Dermis microvascular lymphatic vessel endothelial cell (primary cell): ENCODE results near the gene LGR6. TPM values are rescaled to one million over a fixed set of nuclear protein-coding genes. Genes with fewer than 3 reads are reported as not detected.

Experiments
- DNase-seq, 2 donors: peaks; one replicate each; pipeline versions ENCODE4 v3.0.0 to v3.0.0-alpha.2; 2010; ENCODE audit warnings: low read depth in 2 of 2
- total RNA-seq: library from RNA; depleted of rRNA; stranded (reverse); fragments of >200 nt; gene quantifications from 2 replicates; pipeline ENCODE4 v1.2.1, GENCODE V29; 2014

Gene LGR6
- total RNA-seq, 1 donor from 2014 or later = not detected

DNA sequence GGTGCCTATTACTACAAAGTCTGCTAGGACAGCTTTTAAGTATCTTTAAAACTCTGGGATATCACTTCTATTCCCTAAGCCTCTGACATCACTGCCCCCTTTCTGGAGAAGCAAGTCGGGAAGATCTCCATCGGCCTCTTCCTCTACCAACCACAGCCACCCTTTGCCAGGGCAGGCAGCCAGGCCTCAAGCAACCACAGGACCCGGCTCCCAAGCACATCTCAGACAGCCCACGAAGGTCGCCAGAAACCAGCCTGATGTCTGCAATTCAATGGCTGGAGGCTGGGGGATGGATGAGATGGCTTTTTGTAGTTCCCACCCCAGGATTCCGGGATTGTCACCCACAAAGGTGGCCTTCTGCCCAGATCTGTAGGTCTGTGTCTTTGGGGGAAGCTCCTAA lies 70.7 kb downstream of the LGR6 start:
- DNase-seq = no peak

DNA sequence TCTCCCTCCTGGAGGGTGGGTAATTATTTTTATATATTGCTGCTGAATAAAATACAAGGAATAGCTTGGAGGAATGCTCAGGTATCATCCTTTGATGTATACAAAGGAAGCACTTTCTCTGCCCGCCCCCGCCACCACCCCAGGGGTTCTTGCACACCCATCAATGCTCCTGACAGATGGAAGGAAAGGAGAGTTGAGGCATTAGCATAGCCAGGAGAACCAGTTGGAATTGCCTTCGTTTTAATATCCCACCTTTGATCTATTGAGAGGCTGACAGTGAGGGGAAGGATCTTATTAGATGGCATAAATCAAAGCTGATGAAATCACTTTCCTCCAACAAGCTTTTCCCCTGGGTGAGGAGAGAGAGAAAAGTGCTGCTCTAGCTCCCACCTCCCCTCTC lies 71.1 kb downstream of the LGR6 start:
- no peak for DNase-seq

DNA sequence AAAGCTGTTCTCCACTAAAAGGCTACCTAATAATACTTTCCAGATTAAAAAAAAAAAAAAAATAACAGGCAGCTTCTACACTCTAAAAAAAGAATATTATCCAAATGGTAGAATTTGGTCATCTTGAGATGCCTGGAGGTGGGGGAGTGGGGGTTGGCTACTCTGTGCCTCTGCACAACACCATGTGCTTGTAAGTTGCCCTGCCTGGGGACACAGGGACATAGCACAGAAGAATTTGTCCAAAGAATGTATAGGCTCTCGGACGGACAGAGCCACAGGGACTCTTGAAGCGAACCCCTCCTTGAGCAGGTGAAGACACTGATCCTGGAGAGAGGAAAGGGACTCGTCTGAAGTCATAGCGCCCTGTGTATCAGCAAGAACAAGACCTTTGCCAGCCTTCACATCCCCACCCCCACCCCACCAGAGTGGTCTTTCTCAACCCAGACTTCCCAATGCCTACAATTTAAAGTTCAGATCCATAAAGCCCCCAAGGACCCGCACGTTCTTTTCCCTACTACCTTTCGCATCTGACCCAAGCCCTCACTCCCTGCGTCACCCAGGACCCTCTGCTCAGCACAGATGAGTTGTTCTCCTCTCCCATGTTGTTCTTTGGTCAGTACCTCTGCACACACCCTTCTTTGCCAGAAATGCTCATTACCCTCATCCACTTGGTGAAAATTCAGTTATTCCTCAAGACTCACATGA lies 72.6 kb downstream of the LGR6 start:
- DNase-seq = no peak

DNA sequence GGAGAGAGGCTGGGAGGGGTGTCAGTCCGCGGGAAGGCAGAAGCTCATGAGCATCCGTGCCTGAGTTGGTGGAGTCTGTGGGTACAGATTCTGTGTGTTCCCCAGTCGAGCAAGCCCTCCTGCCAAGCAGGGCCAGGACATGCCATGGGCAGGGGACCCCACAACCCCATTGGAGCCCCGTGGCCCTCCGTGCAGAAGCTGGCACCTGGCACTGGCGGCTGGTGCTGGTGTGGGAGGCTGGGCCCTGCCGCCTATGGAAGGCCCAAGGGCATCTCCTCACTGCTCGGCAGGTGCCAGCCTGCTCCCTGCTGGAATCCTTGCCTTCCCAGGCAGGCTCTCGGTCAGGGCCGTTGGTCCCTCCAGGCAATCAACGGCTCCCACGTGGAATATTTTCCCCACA lies 74.4 kb downstream of the LGR6 start:
- no peak for DNase-seq

DNA sequence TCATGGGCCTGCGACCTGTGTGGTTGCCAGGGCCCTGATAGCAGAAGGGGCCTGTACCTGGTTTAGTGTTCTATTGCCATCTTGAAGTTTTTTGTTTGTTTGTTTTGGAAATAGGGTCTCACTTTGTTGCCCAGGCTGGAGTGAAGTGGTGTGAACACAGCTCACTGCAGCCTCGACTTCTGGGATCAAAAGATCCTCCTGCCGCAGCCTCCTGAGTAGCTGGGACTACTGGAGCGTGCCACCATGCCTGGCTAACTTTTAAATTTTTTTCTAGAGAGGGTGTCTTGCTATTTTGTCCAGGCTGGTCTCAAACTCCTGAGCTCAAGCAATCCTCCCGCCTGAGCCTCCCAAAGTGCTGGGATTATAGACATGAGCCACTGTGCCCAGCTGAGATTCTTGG lies 75.2 kb downstream of the LGR6 start:
- DNase-seq = no peak

DNA sequence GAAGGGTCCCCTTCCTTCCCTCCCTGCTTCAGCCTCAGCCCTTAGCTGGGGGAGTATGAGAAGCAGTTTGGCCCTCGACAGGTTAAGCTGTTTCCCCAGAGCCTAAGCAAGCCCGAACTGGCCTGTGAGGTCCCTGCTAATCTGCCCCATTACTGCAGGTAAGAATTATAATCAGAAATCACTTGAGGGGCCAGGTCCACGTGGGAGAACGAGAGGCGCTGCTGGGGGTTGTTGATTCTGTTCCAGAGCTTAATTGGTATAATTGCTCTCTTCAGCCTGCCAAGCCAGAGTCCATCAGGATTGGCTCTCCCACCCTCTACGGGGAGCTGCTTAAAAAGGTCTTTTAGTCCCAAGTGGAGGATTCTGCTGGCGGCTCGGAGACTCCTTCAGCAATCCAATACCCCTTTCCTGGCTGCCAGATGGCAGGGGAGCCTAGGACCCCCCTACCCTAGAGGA lies 77.3 kb downstream of the LGR6 start:
- no peak for DNase-seq

DNA sequence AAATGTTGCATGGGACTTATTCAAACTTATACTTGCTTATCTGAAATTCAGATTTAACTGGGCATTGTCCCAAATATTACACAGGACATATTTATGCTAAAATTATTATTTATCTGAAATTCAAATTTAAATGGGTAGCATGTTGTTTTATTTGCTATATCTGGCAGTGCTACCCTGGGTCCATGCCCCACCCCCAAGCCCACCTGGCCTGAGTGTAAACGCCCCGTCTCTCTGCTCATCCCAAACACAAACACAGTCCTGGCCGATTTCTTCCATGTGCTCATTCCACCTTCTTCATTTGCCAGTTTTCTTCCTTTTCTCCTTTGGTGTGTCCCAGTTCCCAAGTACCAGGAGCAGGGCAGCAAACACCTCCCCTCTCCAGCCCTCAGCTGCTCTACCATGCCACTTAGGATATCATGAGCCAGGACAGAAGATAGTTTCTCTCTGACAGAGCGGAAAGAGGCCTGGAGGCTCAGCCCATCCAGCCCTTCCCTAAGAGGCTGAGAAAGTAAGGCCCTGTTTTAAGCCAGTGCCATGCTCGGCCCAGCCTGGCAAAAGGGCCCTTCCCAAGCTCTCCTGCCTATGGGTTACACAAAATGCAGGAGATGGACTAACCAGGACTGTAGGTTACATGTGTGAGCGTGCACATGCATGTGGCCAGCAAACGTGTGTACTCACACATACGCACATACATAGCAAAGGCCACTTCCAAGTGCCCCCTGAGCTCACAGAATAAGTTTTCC lies 78.7 kb downstream of the LGR6 start:
- no peak for DNase-seq

DNA sequence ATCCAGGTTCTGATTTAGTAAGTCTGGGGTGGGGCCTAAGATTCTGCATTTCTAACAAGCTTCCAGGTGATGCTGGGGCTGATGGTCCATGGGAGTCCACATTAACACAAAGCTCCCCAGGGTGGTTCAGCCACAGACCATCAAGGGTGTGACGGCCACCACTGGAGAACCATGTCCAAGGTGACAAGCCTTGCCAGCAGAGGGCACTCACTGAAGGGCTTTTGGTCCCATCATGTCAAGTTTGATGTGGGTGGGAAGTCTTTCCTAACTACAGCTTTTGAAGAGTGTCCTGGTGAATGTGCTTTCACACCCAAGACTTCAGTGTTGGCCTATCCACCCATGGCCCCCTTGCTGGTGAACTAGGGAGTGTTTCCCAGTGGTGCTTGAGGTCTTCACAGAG lies 81.0 kb downstream of the LGR6 start:
- DNase-seq = peak; percentile 37 to 65

DNA sequence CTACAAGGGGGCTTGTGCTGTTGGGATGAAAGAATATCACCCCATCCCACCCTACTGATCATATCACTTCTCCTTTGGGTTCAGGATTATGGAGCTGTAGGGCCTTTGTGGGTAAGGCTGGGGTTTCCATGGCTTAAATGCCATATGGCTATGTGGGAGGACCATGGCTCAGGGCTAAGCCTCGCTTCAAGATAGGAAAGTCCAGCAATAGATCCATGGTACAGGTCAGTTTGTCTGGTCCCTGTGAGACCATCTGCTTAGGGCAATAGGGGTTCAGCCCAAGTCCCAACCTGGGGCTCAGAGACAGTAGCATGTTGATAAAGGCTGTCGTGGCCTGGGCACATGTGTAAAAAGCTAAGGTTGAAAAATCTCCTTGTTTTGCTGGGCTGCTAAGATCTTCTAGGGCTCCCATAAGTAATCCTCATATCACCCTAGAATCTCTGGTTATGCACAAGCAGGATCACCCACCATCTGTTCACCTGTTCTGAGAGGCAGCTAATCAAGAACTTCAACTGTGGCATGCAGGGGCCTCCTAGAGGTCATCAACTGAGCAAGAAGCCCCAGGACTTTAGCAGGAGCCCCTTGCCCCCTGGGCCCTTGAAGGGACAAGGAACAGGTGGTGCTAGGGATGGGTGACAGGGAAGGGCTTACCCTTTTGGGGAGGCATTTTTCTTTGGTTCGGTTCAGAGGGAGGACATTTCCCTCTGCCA lies 81.6 kb downstream of the LGR6 start:
- DNase-seq = no peak

DNA sequence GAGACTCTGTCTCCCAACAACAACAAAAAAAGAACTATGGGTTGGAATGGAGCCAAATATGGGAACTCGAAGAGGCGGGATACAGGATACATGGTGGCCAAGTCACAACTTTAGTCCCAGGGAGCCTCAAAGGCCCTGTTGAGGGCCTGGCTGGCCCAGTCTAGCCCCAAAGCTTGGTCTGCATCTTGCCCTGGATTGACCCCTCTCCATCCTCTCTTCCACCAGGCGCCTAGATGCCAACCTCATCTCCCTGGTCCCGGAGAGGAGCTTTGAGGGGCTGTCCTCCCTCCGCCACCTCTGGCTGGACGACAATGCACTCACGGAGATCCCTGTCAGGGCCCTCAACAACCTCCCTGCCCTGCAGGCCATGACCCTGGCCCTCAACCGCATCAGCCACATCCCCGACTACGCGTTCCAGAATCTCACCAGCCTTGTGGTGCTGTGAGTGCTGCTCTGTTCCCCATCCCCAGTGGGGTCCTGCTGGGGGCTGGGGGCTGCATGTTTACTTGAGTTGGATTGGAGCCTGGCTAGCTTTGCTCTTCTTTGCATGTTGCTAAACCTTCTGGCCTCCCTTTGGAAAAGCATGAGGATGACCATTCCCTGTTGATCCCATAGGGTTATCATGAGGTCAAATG lies 82.6 kb downstream of the LGR6 start:
- no peak for DNase-seq

DNA sequence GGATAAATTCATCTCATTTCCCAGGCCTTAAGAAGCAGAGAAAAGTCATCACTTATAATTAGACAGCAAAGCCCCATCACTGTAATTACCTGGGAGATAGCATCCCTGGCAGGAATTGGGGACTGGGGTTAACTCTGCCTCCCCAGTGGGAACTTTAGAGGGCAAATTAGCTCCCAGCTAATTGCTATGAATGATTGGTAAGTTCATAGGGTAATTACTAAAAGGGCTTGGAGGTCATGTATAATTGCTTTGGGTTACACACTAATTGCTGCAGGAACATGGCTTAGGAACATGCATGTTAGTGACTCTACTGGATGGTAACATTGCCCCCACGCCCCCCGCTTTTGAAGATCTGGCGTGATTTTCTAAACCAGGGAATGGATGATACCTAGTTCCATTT lies 83.3 kb downstream of the LGR6 start:
- DNase-seq = no peak

DNA sequence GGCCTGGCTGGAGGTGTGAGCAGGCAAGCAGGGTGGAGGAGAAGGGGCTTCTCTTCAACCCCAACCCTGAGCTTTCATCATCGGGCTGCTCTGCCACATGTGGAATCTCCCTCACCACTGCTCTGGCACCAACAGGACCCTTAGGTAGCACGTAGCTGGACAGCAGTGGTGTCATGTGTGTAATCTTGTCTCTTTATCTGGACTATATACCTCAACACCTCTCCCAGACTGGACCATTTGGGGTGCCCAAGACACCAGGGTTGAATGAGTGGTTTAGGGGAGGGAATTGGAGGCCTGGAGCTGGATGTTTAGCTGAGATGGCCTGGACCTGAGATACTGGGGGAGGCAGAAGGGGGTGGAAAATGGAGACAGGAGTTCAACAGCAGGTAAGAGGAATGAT lies 85.2 kb downstream of the LGR6 start:
- no peak for DNase-seq

DNA sequence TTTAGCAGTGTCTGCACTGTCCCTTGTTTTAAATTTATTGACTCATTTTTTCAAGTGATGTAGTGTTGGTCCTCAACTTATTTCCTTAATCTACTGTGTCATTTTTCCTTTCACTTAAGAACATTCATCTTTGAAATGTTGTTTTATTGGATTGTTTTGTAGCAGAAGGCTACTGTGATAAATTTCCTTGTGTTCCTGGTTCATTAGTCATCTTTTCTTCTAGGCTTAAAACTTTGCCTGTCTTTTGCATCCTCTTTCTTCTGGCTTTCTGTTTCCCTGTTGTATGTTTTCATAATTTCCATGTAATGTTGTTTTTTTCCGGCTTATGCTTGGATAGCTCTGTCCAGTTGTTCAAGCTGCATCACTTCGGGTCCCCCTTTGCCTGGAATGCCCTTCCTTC lies 86.2 kb downstream of the LGR6 start:
- DNase-seq = peak in 1 of 2 donors; percentile 64

DNA sequence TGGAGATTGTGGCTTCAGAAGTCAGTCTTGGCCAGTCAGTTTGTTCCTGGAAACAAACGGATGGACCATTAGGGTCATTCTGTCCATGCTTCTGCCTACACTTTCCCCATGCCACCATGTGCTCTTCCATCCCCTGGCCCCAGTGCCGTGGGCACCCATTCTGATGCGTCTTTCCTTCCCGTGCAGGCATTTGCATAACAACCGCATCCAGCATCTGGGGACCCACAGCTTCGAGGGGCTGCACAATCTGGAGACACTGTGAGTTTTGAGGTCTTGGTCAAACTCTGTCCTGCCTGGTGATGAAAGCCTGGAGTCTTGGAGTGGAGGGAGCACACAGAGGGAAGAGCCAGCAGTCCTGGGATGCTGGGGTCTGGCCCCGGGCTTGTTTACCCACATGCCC lies 87.0 kb downstream of the LGR6 start:
- DNase-seq = no peak

DNA sequence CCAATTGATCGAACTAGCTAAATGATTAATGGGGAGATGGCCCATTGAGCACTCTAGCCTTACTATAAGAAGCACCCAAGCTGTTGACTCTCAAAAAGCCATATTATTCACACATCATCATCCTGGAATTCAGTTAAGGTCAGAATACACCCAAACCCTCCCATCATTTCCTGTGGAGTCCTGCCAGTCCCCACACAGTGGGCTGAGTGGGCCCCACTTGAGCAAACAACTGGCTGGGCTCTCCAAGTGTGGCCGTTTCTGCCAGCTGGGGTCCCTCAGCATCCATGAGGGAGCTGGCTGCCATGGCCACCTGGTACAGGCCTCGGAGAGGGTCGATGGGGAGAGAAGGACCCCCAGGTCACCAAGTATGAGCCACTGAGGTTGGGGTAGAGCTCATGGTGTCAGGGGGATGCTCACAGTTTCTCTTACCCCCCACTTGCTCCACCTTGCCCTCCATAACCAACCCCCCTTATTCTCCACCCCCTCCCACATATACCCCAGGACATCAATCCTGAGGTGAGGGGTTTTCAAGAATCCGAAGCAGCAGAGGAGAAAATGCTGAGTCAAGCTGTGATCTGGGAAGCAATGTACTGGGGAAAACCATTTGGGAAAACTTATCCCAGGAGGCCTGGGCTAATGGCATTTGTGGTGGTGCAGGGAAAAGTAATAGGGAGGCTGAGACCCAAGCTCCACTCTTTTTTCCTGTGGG lies 87.9 kb downstream of the LGR6 start:
- peak; percentile 4 to 61 for DNase-seq

DNA sequence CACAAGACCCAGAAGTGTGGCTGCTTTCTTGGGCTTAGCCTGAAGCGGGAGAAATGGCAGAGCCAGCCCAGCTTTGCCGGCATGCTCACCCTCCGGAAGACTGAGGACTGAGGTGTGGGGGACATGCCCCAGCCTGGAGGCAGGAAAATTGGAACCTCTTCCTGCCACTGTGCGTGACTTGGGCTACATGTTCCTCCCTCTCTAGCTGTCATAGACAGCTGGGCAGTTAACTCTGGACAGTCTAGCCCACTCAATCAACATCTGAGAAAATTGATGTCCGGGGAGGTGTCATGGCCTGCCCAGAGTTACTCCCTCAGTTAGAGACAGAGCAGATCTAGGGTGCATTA lies 88.4 kb downstream of the LGR6 start:
- DNase-seq = no peak

DNA sequence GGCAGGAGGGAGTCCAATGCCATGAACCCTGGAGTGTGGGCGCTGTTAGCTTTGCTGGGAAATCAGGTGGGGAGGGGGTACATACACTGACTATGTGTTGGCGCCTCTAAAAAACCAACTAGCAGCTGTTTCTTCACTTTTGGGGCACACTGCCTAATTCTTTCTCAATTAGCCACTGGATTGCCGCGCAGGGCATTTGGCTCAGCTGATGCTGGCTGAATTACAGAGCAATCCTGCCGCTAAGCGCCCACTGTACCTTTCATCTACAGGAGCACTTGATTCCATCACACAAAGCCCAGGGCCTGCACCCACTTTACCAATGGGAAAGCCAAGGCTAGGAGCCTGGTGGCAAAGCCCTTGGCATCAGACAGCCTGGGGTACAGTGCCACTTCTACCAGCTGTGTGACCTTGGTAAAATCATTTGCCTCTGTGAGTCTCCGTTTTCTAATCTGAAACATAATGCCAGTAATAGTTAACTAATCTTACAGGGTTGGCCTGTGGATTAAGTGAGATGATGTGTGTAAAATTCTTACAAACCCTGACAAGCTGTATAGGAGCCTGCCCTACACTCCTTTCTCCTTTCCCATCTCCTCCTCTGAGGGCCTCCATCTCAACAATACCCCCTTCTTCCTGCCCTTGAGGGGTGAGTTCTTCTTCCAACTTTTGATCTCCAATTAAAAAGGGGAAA lies 89.1 kb downstream of the LGR6 start:
- DNase-seq = no peak

DNA sequence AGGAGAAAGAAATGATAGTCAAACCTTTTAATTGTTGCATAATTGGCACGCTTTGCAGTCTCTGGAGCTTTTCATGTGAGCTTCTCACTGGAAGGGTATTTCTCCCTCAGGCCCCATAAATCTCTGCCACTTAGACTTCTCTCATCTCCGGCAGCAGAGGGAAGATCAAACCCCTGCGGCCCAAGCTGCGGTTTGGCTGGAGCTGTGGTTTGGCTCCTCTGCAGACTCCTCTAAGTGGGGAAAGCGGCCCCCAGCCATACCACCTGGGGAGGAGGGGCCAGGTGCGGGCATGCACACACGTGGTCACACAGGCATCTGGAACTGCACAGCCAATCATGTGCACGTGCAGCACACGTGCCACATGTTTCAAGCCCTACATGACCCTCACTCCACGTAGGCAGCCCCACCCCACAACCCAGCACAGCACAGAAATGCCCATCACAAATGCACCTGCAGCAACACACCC lies 89.8 kb downstream of the LGR6 start:
- DNase-seq = no peak

DNA sequence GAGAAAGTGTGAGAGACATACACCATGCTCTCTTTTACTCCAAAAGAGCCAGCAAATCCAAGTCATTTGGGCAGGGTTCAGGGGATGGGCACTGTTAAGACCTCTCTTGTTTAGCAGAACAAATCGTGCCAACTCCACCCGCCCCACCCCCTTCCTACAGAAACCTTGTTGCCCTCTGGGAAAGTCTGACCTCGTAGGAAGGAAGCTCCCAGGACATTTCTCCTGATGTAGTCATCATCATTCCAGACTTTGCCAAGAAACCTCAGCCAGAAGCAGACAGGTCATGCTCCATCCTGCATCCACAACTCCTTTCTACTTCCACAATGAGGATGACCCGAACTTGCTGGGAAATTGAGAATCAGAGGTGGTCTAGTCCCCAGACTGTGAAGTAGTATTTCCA lies 90.4 kb downstream of the LGR6 start:
- DNase-seq = peak in 1 of 2 donors; percentile 67

DNA sequence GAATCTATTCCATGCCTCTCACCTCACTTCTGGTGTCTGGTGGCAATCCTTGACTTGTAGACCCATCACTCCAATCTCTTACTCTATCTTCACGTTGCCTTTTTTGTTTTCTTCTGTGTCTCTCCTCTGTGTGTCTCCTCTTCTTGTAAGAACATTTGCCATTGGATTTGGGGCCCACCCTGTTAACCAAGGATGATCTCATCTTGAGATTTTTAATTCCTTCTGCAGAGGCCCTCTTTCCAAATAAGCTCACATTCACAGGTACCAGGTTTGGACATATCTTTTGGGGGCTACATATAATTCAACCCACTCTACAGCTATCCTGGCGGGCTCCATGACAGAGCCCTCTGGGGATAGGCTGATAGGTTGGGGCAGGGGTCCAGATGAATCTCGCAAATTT lies 92.3 kb downstream of the LGR6 start:
- DNase-seq = no peak

DNA sequence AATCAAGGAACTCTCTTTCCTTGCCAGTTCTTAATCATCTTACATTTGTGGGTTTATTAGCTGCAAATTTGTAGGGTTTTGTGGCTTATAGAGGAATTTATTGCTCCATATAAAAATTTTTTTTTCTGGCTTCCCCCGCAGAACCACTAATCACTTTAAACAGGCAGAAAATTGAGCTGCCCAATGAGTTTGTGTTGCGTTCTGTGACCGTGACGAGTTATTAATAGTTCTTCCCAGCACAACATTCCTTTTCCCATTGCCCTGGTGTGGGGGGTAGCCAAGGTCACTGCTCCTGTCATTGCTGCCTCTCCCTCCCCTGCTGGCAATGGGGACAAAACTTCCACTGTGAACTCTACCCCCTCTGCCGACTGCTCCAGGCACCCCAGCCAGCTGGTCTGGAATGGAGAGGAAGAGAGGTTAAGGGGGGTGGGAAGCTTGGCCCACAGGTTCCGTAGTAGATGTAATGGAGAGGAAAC lies 93.1 kb downstream of the LGR6 start:
- peak; percentile 42 to 67 for DNase-seq
